ENCODE data around the gene PLXNB3. TPM values are rescaled to one million over a fixed set of nuclear protein-coding genes. Genes with fewer than 3 reads are reported as not detected.

PLXNB3 gene
- total RNA-seq, 1 experiment from 2014 or later = 2.5 TPM

DNA sequence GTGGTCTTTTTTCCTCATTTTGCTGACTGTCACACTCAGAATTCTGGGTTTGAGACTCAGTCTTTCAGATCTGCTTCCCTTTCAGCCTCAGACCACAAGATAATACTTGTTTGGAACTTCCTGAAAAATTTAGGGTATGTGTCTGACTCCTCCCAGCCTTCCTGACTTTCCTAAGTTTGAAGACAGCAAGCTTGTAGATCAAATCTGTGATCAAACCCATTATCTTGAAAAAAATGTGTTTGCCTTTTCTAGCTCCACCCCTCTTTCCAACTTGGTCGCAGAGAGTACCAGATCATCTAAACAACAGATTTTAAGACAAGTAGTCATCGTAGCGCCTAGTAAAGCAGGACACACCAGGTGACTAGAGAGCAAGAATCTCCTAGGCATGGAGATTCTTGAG is 49.8 kb upstream of the PLXNB3 start (continued):
- TF ChIP-seq, protein P1, sequence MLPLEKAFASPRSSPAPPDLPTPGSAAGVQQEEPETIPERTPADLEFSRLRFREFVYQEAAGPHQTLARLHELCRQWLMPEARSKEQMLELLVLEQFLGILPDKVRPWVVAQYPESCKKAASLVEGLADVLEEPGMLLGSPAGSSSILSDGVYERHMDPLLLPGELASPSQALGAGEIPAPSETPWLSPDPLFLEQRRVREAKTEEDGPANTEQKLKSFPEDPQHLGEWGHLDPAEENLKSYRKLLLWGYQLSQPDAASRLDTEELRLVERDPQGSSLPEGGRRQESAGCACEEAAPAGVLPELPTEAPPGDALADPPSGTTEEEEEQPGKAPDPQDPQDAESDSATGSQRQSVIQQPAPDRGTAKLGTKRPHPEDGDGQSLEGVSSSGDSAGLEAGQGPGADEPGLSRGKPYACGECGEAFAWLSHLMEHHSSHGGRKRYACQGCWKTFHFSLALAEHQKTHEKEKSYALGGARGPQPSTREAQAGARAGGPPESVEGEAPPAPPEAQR (CRISPR knock-in tag; IDR thresholded peaks at IDR 0.05) = no peak
- TF ChIP-seq CREB1 (CRISPR knock-in tag; IDR thresholded peaks at IDR 0.05) (no peak), ESRRA (CRISPR knock-in tag; IDR thresholded peaks at IDR 0.05; ENCODE audit: borderline replicate concordance) (no peak)

DNA sequence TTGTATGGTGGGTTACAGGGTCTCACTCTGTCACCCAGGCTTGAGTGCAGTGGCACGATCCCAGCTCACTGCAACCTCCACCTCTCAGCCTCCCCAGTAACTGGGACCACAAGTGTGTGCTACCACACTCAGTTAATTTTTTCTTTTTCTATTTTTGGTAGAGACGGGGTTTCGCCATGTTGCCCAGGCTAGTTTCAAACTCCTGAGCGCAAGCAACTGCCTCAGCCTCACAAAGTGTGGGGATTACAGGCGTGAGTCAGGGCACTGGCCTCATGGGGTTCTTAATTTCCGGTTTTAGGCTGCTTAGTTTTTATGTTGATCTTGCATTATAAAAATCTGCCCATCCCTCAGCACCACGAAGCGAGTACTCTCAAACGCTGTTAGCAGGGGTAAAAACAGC is 46.6 kb upstream of the PLXNB3 start:
- H3K9me3 Mint-ChIP-seq = no peaks in the 10 kb centered on the region
- H3K27ac Mint-ChIP-seq = no peak overlapping the region
- POLR2A ChIA-PET = no interaction called here
- TF ChIP-seq, protein P2, sequence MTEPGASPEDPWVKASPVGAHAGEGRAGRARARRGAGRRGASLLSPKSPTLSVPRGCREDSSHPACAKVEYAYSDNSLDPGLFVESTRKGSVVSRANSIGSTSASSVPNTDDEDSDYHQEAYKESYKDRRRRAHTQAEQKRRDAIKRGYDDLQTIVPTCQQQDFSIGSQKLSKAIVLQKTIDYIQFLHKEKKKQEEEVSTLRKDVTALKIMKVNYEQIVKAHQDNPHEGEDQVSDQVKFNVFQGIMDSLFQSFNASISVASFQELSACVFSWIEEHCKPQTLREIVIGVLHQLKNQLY (CRISPR knock-in tag; IDR thresholded peaks at IDR 0.05) = no peak
- TF ChIP-seq JUN (CRISPR knock-in tag; IDR thresholded peaks at IDR 0.05) (no peak), ZBTB21 (CRISPR knock-in tag; IDR thresholded peaks at IDR 0.05; ENCODE audit: borderline replicate concordance) (no peak), OVOL2 (CRISPR knock-in tag; IDR thresholded peaks at IDR 0.05; ENCODE audit: borderline replicate concordance) (no peak), ZNF317 (CRISPR knock-in tag; IDR thresholded peaks at IDR 0.05; ENCODE audit: borderline replicate concordance, low read depth) (no peak)
- TF ChIP-seq, protein P3, sequence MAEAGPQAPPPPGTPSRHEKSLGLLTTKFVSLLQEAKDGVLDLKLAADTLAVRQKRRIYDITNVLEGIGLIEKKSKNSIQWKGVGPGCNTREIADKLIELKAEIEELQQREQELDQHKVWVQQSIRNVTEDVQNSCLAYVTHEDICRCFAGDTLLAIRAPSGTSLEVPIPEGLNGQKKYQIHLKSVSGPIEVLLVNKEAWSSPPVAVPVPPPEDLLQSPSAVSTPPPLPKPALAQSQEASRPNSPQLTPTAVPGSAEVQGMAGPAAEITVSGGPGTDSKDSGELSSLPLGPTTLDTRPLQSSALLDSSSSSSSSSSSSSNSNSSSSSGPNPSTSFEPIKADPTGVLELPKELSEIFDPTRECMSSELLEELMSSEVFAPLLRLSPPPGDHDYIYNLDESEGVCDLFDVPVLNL (CRISPR knock-in tag; IDR thresholded peaks at IDR 0.05; ENCODE audit: borderline replicate concordance, low read depth) = no peak
- TF ChIP-seq, protein P4, sequence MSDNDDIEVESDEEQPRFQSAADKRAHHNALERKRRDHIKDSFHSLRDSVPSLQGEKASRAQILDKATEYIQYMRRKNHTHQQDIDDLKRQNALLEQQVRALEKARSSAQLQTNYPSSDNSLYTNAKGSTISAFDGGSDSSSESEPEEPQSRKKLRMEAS (CRISPR knock-in tag; IDR thresholded peaks at IDR 0.05) = no peak
- TF ChIP-seq, protein P5, sequence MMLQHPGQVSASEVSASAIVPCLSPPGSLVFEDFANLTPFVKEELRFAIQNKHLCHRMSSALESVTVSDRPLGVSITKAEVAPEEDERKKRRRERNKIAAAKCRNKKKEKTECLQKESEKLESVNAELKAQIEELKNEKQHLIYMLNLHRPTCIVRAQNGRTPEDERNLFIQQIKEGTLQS (CRISPR knock-in tag; conservative IDR thresholded peaks at IDR 0.05) = no peak
- TF ChIP-seq, protein P6, sequence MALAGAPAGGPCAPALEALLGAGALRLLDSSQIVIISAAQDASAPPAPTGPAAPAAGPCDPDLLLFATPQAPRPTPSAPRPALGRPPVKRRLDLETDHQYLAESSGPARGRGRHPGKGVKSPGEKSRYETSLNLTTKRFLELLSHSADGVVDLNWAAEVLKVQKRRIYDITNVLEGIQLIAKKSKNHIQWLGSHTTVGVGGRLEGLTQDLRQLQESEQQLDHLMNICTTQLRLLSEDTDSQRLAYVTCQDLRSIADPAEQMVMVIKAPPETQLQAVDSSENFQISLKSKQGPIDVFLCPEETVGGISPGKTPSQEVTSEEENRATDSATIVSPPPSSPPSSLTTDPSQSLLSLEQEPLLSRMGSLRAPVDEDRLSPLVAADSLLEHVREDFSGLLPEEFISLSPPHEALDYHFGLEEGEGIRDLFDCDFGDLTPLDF (CRISPR knock-in tag; IDR thresholded peaks at IDR 0.05) = no peak
- H3K36me3 Mint-ChIP-seq = peaks cover 52% of the 10 kb centered on the region
- ATAC-seq (no peak), DNase-seq (ENCODE audit: low spot score) (no peak)
- CTCF ChIA-PET = interaction anchor here (1.1 kb wide), 1 partner anchor 48 kb away, joined by 5 read pairs; no protein-coding TSS in a partner anchor
- H3K4me1 Mint-ChIP-seq = peaks cover 3% of the 10 kb centered on the region
- H3K27me3 Mint-ChIP-seq (ENCODE audit: low read depth) = no peaks in the 10 kb centered on the region
- no peak overlapping the region for H3K4me3 Mint-ChIP-seq

DNA sequence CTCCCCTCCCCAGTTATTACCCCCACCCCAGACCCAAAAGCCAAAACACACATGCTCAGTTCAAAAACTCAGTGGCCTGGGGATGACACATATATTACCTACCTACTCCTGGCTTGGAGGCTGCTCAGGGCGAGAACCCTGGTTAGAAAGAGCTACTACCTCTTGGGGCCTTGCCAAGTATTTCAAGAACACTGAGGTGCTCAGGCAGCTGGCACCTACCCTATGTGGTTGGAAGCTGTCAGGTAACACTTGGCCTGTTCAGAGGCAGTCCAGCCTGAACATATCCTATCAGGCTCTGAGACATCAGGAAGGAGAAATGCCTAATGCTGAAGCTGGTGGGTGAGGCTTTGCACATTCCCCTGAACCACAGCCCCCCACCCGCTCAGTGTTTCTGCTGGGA is 44.8 kb upstream of the PLXNB3 start:
- POLR2A ChIA-PET = no interaction called here
- DNase-seq (ENCODE audit: low spot score) (no peak), ATAC-seq (no peak)
- peaks cover 47% of the 10 kb centered on the region for H3K36me3 Mint-ChIP-seq
- no peaks in the 10 kb centered on the region for H3K27me3 Mint-ChIP-seq (ENCODE audit: low read depth)
- H3K9me3 Mint-ChIP-seq = no peaks in the 10 kb centered on the region
- CTCF ChIA-PET = no interaction called here
- peaks cover 7% of the 10 kb centered on the region for H3K4me1 Mint-ChIP-seq
- H3K4me3 Mint-ChIP-seq = no peak overlapping the region
- H3K27ac Mint-ChIP-seq = no peak overlapping the region
- no peak for TF ChIP-seq ESRRA (CRISPR knock-in tag; IDR thresholded peaks at IDR 0.05; ENCODE audit: borderline replicate concordance)
- TF ChIP-seq, protein P7, sequence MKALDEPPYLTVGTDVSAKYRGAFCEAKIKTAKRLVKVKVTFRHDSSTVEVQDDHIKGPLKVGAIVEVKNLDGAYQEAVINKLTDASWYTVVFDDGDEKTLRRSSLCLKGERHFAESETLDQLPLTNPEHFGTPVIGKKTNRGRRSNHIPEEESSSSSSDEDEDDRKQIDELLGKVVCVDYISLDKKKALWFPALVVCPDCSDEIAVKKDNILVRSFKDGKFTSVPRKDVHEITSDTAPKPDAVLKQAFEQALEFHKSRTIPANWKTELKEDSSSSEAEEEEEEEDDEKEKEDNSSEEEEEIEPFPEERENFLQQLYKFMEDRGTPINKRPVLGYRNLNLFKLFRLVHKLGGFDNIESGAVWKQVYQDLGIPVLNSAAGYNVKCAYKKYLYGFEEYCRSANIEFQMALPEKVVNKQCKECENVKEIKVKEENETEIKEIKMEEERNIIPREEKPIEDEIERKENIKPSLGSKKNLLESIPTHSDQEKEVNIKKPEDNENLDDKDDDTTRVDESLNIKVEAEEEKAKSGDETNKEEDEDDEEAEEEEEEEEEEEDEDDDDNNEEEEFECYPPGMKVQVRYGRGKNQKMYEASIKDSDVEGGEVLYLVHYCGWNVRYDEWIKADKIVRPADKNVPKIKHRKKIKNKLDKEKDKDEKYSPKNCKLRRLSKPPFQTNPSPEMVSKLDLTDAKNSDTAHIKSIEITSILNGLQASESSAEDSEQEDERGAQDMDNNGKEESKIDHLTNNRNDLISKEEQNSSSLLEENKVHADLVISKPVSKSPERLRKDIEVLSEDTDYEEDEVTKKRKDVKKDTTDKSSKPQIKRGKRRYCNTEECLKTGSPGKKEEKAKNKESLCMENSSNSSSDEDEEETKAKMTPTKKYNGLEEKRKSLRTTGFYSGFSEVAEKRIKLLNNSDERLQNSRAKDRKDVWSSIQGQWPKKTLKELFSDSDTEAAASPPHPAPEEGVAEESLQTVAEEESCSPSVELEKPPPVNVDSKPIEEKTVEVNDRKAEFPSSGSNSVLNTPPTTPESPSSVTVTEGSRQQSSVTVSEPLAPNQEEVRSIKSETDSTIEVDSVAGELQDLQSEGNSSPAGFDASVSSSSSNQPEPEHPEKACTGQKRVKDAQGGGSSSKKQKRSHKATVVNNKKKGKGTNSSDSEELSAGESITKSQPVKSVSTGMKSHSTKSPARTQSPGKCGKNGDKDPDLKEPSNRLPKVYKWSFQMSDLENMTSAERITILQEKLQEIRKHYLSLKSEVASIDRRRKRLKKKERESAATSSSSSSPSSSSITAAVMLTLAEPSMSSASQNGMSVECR (CRISPR knock-in tag; IDR thresholded peaks at IDR 0.05; ENCODE audit: borderline replicate concordance) = no peak
- no peak for TF ChIP-seq ZNF671 (CRISPR knock-in tag; IDR thresholded peaks at IDR 0.05)
- TF ChIP-seq, protein P3 (CRISPR knock-in tag; IDR thresholded peaks at IDR 0.05; ENCODE audit: borderline replicate concordance, low read depth) = no peak
- TF ChIP-seq, protein P8, sequence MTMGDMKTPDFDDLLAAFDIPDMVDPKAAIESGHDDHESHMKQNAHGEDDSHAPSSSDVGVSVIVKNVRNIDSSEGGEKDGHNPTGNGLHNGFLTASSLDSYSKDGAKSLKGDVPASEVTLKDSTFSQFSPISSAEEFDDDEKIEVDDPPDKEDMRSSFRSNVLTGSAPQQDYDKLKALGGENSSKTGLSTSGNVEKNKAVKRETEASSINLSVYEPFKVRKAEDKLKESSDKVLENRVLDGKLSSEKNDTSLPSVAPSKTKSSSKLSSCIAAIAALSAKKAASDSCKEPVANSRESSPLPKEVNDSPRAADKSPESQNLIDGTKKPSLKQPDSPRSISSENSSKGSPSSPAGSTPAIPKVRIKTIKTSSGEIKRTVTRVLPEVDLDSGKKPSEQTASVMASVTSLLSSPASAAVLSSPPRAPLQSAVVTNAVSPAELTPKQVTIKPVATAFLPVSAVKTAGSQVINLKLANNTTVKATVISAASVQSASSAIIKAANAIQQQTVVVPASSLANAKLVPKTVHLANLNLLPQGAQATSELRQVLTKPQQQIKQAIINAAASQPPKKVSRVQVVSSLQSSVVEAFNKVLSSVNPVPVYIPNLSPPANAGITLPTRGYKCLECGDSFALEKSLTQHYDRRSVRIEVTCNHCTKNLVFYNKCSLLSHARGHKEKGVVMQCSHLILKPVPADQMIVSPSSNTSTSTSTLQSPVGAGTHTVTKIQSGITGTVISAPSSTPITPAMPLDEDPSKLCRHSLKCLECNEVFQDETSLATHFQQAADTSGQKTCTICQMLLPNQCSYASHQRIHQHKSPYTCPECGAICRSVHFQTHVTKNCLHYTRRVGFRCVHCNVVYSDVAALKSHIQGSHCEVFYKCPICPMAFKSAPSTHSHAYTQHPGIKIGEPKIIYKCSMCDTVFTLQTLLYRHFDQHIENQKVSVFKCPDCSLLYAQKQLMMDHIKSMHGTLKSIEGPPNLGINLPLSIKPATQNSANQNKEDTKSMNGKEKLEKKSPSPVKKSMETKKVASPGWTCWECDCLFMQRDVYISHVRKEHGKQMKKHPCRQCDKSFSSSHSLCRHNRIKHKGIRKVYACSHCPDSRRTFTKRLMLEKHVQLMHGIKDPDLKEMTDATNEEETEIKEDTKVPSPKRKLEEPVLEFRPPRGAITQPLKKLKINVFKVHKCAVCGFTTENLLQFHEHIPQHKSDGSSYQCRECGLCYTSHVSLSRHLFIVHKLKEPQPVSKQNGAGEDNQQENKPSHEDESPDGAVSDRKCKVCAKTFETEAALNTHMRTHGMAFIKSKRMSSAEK (CRISPR knock-in tag; IDR thresholded peaks at IDR 0.05; ENCODE audit: borderline replicate concordance) = no peak

Data from WTC11 (cell line).